ENCODE measurements around the gene VRK3. TPM values are rescaled to one million over a fixed set of nuclear protein-coding genes. Genes with fewer than 3 reads are reported as not detected.
"Not testable (repeated sequence)": the region's sequence is repeated elsewhere in the genome, so short reads cannot be mapped to it uniquely, and the experiment has no call there.

VRK3 gene
- total RNA-seq: 100 to 1,000 TPM in 1 of 2 experiments, 10 to 100 TPM in 1; 92.8 to 106 TPM
- 10 to 100 TPM; 73.4 to 91.8 (median 81.2) TPM for polyA plus RNA-seq
- total RNA-seq: 41.8 to 72.2 (median 63.6) reads per million in 6 experiments

DNA sequence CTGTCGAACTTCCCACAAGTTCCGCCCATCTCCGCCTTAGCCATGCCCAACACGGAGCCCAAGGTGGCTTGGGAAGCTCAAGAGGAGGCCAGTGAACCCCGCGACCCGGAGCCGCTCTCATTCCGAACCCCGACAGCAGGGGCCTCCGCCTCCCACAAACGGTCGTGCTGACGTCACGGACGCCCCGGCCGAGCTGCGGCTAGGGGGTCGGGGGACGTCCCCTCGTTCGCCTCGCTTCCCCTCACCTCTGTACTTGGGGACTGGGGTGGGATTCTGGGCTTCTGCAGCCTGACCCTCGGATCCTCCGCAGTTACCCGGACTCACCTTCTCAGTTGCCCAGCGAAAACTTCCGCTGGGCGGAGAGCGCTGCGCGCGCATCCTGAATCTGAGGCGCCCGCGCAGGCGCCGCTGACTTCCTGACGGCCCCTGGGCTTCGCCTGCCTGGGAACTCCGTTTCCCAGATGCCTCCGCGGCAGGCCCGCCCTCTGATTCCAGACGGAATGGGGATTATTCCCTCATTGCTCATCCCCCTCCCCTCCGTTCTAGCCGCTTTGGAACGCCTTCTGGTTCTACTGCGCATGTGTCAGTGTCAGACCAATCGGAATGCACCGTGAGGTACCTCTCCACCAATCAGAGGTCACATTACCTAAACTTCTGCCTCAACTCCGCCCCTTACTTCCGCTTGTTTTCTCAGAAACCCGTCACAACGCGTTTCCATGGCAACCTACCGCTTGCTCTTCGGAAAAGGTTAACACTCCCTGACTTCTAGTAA, at the start of gene VRK3:
Gene VRK3 (minus strand): TSS at position 351 of the 772 bp plus-strand sequence. CDS start 9,210 bp downstream, outside the sequence.
- POLR2A ChIA-PET: interaction anchor here (0.6 to 1.9 kb wide), 5 partner anchors 14 to 443 kb away, joined by 3 to 8 read pairs (median 4); partner anchors contain the start of genes AKT1S1, ATF5, MED25 and NUP62
- peaks cover 0 to 19% (median 5%) of the 10 kb centered on the region in 3 donors for H3K36me3 Mint-ChIP-seq
- peaks cover 21 to 61% (median 53%) of the 10 kb centered on the region in 4 donors for H3K4me1 Mint-ChIP-seq
- H3K27me3 Mint-ChIP-seq: peaks cover 0 to 5% (median 0%) of the 10 kb centered on the region in 5 donors
- H3K27ac Mint-ChIP-seq: peak within 1 kb of the TSS; percentile 95 to 100 (median 99)
- peak within 1 kb of the TSS; percentile 87 to 97 (median 96) for H3K4me3 Mint-ChIP-seq
- DNase-seq (peak; percentile 94 to 100 (median 99)), ATAC-seq (peak; percentile 83)
- peaks cover 0 to 2% (median 0%) of the 10 kb centered on the region in 9 donors for H3K9me3 Mint-ChIP-seq

DNA sequence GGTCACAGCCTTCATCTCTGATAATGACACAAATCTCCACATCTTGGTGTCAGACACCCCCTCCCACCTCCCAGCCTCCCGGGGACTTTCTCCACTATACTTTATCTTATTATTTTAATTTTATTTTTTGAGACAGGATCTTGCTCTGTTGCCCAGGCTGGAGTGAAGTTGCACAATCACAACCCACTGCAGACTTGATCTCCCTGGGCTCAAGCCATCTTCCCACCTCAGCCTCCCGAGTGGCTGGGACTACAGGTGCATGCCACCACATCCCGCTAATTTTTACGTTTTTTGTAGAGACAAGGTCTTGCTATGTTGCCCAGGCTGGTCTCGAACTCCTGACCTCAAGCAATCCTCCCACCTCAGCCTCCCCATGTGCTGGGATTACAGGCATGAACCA, 43.2 kb upstream of the VRK3 start:
- H3K4me3 Mint-ChIP-seq, DNase-seq, POLR2A ChIA-PET, H3K4me1 Mint-ChIP-seq, ATAC-seq, H3K27ac Mint-ChIP-seq, H3K36me3 Mint-ChIP-seq, H3K9me3 Mint-ChIP-seq: not testable (repeated sequence)
- peaks cover 2 to 17% (median 15%) of the 10 kb centered on the region in 5 donors for H3K27me3 Mint-ChIP-seq

DNA sequence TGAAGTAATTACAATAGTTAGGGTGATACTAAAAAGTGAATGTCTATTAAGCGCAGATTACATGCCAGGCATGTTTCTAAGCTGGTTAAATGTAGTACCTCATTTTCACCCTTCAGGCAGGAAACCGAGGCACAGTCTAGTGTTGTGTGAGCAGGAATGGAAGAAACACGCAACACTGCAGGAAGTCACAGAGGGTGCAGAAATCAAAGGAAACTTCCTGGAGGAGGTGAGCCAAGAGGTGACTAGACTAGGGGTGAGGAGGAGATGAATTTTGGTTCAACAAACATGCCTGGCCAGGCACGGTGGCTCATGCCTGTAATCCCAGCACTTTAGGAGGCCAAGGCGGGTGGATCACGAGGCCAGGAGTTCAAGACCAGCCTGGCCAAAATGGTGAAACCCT, 42.4 kb upstream of the VRK3 start:
- Mint-ChIP-seq H3K4me1 (no peaks in the 10 kb centered on the region), H3K9me3 (no peaks in the 10 kb centered on the region)
- POLR2A ChIA-PET: no interaction called here

GRCh38 chr19:50065938-50066337, 40.8 kb upstream of the VRK3 start:
- no peak overlapping the region for H3K27ac Mint-ChIP-seq
- peaks cover 0 to 4% (median 0%) of the 10 kb centered on the region in 9 donors for H3K9me3 Mint-ChIP-seq
- POLR2A ChIA-PET: no interaction called here
- no peak for DNase-seq
- H3K4me3 Mint-ChIP-seq: no peak overlapping the region
- H3K27me3 Mint-ChIP-seq: peaks cover 4 to 22% (median 13%) of the 10 kb centered on the region in 5 donors
- H3K4me1 Mint-ChIP-seq: no peaks in the 10 kb centered on the region
- no peak for ATAC-seq
- peaks cover 0 to 2% (median 0%) of the 10 kb centered on the region in 3 donors for H3K36me3 Mint-ChIP-seq

More for the DNA sequence above, 42.4 kb upstream of the VRK3 start:
- H3K36me3 Mint-ChIP-seq: no peaks in the 10 kb centered on the region
- no peak for DNase-seq
- H3K4me3 Mint-ChIP-seq: no peak overlapping the region
- ATAC-seq: no peak
- peaks cover 2 to 17% (median 15%) of the 10 kb centered on the region in 5 donors for H3K27me3 Mint-ChIP-seq
- no peak overlapping the region for H3K27ac Mint-ChIP-seq

DNA sequence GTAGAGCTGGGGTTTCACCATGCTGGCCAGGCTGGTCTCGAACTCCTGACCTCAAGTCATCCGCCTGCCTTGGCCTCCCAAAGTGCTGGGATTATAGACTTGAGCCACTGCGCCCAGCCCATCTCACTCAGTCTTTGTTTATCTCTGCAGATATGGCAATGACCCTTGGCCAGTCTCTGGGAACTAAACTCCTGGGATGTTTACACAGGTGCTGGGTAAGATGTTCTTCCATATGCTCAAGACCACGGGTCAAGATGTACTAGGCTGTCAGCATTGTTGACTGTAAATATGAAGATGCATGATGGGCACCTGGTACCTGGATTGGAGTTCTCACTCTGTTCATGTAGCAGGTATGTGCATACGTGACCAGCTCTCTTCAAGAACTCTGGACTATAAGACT, 36.5 kb upstream of the VRK3 start:
- POLR2A ChIA-PET: no interaction called here
- DNase-seq: no peak
- no peak for ATAC-seq
- H3K36me3 Mint-ChIP-seq: peaks cover 0 to 16% (median 2%) of the 10 kb centered on the region in 3 donors
- H3K27ac Mint-ChIP-seq: no peak overlapping the region
- no peak overlapping the region for H3K4me3 Mint-ChIP-seq
- peaks cover 0 to 35% (median 8%) of the 10 kb centered on the region in 9 donors for H3K9me3 Mint-ChIP-seq
- H3K27me3 Mint-ChIP-seq: peaks cover 3 to 17% (median 15%) of the 10 kb centered on the region in 5 donors
- H3K4me1 Mint-ChIP-seq: no peaks in the 10 kb centered on the region

DNA sequence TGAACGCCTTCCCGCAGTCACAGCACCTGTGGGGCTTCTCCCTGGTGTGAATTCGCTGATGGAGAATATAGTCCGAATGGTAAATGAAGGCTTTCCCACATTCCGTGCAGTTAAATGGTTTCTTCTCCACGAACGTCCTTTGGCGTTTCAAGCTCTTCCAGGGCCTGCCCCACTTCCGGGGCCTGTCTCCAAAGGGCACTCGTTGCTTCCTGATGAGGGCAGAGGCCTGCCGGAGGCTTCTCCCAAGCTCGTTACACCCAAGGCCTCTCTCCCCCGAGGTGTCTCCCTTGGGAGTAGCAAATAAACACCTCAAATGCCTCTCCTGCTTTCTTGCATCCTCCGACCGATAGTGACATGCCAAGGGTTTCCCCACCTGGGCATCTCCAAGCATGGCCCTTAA, 34.9 kb upstream of the VRK3 start:
- peak overlapping the region in 1 of 10 donors; percentile 29 for H3K27ac Mint-ChIP-seq
- H3K36me3 Mint-ChIP-seq: peaks cover 0 to 16% (median 2%) of the 10 kb centered on the region in 3 donors

DNA sequence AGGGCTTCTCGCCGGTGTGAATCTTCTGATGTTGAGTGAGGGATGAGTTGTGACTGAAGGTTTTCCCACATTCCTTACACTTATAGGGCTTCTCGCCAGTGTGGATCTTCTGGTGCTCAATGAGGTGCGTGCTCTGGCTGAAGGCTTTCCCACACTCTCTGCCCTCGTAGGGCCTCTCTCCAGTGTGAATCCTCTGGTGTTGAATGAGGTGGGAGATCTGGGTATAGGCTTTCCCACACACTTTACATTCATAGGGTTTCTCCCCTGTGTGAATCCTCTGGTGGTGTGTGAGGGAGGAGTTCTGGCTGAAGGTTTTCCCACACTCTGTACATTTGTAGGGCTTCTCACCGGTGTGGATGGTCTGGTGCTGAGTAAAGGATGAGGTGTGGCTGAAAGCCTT, 33.9 kb upstream of the VRK3 start:
- POLR2A ChIA-PET: no interaction called here
- Mint-ChIP-seq H3K4me1 (no peaks in the 10 kb centered on the region), H3K27me3 (peaks cover 0 to 12% (median 4%) of the 10 kb centered on the region in 5 donors), H3K9me3 (peaks cover 0 to 37% (median 8%) of the 10 kb centered on the region in 9 donors), H3K27ac (no peak overlapping the region), H3K4me3 (no peak overlapping the region), H3K36me3 (peaks cover 0 to 16% (median 2%) of the 10 kb centered on the region in 3 donors)
- ATAC-seq (no peak), DNase-seq (no peak)

More for the DNA sequence above, 34.9 kb upstream of the VRK3 start:
- H3K4me3 Mint-ChIP-seq: no peak overlapping the region
- no peaks in the 10 kb centered on the region for H3K4me1 Mint-ChIP-seq
- ATAC-seq (no peak), DNase-seq (no peak)
- POLR2A ChIA-PET: no interaction called here
- H3K27me3 Mint-ChIP-seq: peaks cover 3 to 12% (median 6%) of the 10 kb centered on the region in 5 donors
- H3K9me3 Mint-ChIP-seq: peaks cover 0 to 35% (median 8%) of the 10 kb centered on the region in 9 donors

DNA sequence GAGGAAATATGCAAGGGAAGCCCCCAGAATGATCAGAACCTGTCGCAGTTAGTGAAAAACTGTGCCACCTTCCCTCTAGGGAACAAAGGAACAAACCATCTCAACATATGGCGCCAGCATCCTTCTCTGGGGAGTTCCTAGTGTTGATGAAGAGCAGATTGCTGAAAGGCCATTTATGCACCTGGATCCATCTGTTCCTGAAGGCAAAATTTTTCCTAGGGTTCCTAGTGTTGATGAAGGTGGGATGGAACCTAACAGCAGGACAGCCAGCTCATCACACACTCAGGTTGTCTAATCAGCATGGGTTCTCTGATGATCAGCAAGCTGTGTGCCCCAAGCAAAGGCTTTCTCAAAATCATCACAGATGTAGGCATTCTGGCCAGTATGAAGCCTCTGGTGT, 33.3 kb upstream of the VRK3 start:
- DNase-seq (no peak), ATAC-seq (no peak)
- Mint-ChIP-seq H3K27ac (no peak overlapping the region), H3K9me3 (peaks cover 0 to 38% (median 8%) of the 10 kb centered on the region in 9 donors), H3K36me3 (peaks cover 0 to 16% (median 2%) of the 10 kb centered on the region in 3 donors), H3K4me3 (no peak overlapping the region), H3K27me3 (peaks cover 0 to 12% (median 4%) of the 10 kb centered on the region in 5 donors), H3K4me1 (no peaks in the 10 kb centered on the region)
- POLR2A ChIA-PET: no interaction called here

GRCh38 chr19:50053119-50053518, 27.9 kb upstream of the VRK3 start:
- DNase-seq: no peak
- Mint-ChIP-seq H3K4me3 (no peak overlapping the region), H3K27ac (peak overlapping the region in 2 of 10 donors; percentile 4 to 84), H3K9me3 (peaks cover 0 to 12% (median 0%) of the 10 kb centered on the region in 9 donors), H3K4me1 (peaks cover 11 to 15% (median 13%) of the 10 kb centered on the region in 4 donors), H3K36me3 (peaks cover 0 to 3% (median 0%) of the 10 kb centered on the region in 3 donors), H3K27me3 (peaks cover 0 to 4% (median 0%) of the 10 kb centered on the region in 5 donors)
- POLR2A ChIA-PET: no interaction called here
- no peak for ATAC-seq

GRCh38 chr19:50051964-50052363, 26.8 kb upstream of the VRK3 start:
- ATAC-seq: no peak
- Mint-ChIP-seq H3K27me3 (peaks cover 0 to 4% (median 0%) of the 10 kb centered on the region in 5 donors), H3K27ac (peak overlapping the region in 6 of 10 donors; percentile 43 to 99 (median 93))

DNA sequence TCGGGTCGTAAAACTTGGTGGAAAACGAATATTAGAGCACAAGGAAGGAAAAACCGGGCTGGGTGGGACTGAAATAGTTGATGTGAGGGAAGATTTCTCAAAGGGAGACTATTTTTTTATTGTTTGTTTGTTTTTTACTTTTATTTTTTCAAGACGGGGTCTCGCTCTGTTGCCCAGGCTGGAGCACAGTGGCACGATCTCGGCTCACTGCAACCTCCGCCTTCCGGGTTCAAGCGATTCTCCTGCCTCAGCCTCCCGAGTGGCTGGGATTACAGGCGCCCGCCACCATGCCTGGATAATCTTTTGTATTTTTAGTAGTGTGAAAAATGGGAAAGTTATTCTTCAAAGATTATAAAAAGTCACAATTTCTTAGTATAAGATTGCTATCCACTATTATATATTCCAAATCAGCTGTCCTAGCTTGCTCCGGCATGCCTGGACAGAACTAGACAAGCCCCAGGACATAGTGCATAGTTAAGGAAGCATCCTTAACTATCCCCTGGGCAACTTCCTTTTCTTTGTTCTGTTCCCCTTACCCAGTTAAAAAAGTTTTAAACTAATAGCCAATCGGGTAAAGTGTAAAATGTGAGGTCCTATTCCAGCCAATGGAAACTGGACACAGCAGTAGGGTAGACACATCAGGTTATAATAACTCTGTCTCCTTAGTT, 26.2 kb upstream of the VRK3 start:
- not testable (repeated sequence) for H3K27me3 Mint-ChIP-seq
- POLR2A ChIA-PET: interaction anchor here (1.2 kb wide), 1 partner anchor 122 kb away, joined by 5 read pairs; the partner anchor contains the start of genes ATF5 and NUP62

More at GRCh38 chr19:50051964-50052363, 26.8 kb upstream of the VRK3 start:
- H3K9me3 Mint-ChIP-seq: peaks cover 0 to 14% (median 0%) of the 10 kb centered on the region in 9 donors
- peak overlapping the region in 4 of 10 donors; percentile 24 to 85 (median 34) for H3K4me3 Mint-ChIP-seq
- peaks cover 11 to 15% (median 14%) of the 10 kb centered on the region in 4 donors for H3K4me1 Mint-ChIP-seq
- POLR2A ChIA-PET: no interaction called here
- peaks cover 0 to 10% (median 6%) of the 10 kb centered on the region in 3 donors for H3K36me3 Mint-ChIP-seq
- no peak for DNase-seq

More for the DNA sequence above, 26.2 kb upstream of the VRK3 start:
- ATAC-seq, DNase-seq: not testable (repeated sequence)
- Mint-ChIP-seq H3K4me1 (peaks cover 11 to 15% (median 14%) of the 10 kb centered on the region in 4 donors), H3K4me3 (peak overlapping the region; percentile 85 to 95 (median 92)), H3K27ac (peak overlapping the region; percentile 77 to 99 (median 95)), H3K9me3 (peaks cover 0 to 19% (median 2%) of the 10 kb centered on the region in 9 donors), H3K36me3 (peaks cover 0 to 15% (median 8%) of the 10 kb centered on the region in 3 donors)
